ENCODE results near the gene DLX6. TPM values are rescaled to one million over a fixed set of nuclear protein-coding genes. Genes with fewer than 3 reads are reported as not detected.

Gene DLX6
- total and polyA plus RNA-seq, 2 experiments from 2014 or later: not detected

DNA sequence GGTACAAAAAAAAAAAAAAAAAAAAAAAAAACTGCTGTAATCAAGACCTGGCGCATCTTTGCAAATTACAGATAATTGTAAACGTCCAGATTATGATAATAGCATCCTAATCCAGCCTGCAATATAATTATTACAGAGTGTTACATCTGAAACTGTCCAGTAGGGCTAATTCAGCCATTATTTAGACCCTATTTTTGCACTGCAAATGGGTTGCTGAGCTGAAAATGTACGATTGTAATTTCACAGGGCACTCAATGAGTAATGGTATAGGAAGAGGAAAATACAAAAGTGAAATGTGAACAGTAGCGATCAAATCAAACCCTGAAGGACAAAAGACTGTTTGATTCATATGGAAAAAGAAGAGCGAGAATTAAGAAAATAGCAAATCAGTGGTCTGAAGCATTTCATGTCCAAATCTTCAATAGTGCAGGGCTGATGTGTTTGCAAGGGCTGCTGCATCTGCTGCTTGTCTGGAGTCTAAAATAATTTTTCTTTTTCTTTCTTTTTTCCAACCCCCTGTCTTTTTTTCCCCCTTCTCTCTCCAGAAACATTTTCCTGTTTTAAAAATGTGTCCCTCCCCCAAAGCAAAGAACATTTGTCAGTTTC lies 8.9 kb downstream of the DLX6 start:
- no peak overlapping the region for H3K27ac ChIP-seq (ENCODE audit: low read depth)
- DNase-seq (ENCODE audit: low spot score): no peak
- H4K20me1 ChIP-seq (replicated peaks; ENCODE audit: insufficient read depth): peaks cover 71% of the 10 kb centered on the region
- H3K4me2 ChIP-seq: no peak overlapping the region
- H3K79me2 ChIP-seq (replicated peaks; ENCODE audit: insufficient read depth): no peaks in the 10 kb centered on the region
- H3K36me3 Mint-ChIP-seq (ENCODE audit: low read depth): no peaks in the 10 kb centered on the region; the same call in 2 of the 3 replicates
- no peak overlapping the region for H3K27ac Mint-ChIP-seq
- no peak overlapping the region for H2AFZ ChIP-seq
- H3F3A ChIP-seq (replicated peaks; ENCODE audit: low read depth): peaks cover 61% of the 10 kb centered on the region
- H3K27me3 ChIP-seq (ENCODE audit: insufficient read depth): peaks cover 100% of the 10 kb centered on the region
- H3K4me1 ChIP-seq (ENCODE audit: insufficient read depth): peaks cover 56% of the 10 kb centered on the region
- peaks cover 4% of the 10 kb centered on the region; the same call in 1 of the 3 replicates for H3K9me3 Mint-ChIP-seq
- H3K27me3 Mint-ChIP-seq (ENCODE audit: insufficient read depth, low read depth, poor library complexity): peaks cover 100% of the 10 kb centered on the region
- H3K4me3 Mint-ChIP-seq: no peak overlapping the region
- peak; percentile 36 for TF ChIP-seq EZH2phosphoT487 (IDR thresholded peaks at IDR 0.05; ENCODE audit: unreplicated experiment)
- no peak for TF ChIP-seq STAT1 (IDR thresholded peaks at IDR 0.05; ENCODE audit: unreplicated experiment)
- no peaks in the 10 kb centered on the region for H3K9me2 ChIP-seq (ENCODE audit: insufficient read depth)
- H3K36me3 ChIP-seq (ENCODE audit: insufficient read depth): no peaks in the 10 kb centered on the region
- H3K4me3 ChIP-seq: no peak overlapping the region
- ATAC-seq: no peak
- peaks cover 42% of the 10 kb centered on the region for H3K4me1 Mint-ChIP-seq

DNA sequence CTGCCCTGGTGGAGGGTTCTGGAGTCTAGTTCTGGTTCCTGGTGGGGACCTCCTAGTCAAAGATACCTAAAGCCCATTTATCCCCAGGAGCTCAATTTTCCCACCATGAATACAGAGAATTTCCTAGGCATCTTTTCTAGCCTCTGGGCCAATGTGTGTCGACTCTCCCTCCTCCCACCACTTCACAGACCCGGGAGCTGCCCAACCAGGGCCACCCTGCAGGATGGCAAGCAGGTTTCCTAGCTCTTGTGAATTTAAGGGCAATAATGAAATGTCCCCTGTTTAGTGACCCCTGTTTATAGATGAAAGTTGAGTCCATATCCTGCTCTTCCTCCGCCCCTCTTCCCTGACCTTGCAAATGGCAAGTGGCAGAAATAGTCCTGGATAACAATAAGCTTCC lies 9.9 kb downstream of the DLX6 start:
- Mint-ChIP-seq H3K27me3 (ENCODE audit: insufficient read depth, low read depth, poor library complexity) (peaks cover 100% of the 10 kb centered on the region), H3K9me3 (peaks cover 4% of the 10 kb centered on the region; the same call in 1 of the 3 replicates)
- no peak for TF ChIP-seq CREB1 (CRISPR knock-in tag; IDR thresholded peaks at IDR 0.05; ENCODE audit: low read depth)
- TF ChIP-seq EZH2 (IDR thresholded peaks at IDR 0.05; ENCODE audit: low read depth, unreplicated experiment): no peak
- TF ChIP-seq, protein P1, sequence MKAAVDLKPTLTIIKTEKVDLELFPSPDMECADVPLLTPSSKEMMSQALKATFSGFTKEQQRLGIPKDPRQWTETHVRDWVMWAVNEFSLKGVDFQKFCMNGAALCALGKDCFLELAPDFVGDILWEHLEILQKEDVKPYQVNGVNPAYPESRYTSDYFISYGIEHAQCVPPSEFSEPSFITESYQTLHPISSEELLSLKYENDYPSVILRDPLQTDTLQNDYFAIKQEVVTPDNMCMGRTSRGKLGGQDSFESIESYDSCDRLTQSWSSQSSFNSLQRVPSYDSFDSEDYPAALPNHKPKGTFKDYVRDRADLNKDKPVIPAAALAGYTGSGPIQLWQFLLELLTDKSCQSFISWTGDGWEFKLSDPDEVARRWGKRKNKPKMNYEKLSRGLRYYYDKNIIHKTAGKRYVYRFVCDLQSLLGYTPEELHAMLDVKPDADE (IDR thresholded peaks at IDR 0.05): no peak
- no peak for TF ChIP-seq ZNF331 (CRISPR knock-in tag; IDR thresholded peaks at IDR 0.05; ENCODE audit: low read depth)
- TF ChIP-seq, protein P2, sequence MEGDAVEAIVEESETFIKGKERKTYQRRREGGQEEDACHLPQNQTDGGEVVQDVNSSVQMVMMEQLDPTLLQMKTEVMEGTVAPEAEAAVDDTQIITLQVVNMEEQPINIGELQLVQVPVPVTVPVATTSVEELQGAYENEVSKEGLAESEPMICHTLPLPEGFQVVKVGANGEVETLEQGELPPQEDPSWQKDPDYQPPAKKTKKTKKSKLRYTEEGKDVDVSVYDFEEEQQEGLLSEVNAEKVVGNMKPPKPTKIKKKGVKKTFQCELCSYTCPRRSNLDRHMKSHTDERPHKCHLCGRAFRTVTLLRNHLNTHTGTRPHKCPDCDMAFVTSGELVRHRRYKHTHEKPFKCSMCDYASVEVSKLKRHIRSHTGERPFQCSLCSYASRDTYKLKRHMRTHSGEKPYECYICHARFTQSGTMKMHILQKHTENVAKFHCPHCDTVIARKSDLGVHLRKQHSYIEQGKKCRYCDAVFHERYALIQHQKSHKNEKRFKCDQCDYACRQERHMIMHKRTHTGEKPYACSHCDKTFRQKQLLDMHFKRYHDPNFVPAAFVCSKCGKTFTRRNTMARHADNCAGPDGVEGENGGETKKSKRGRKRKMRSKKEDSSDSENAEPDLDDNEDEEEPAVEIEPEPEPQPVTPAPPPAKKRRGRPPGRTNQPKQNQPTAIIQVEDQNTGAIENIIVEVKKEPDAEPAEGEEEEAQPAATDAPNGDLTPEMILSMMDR (conservative IDR thresholded peaks at IDR 0.05; ENCODE audit: low read depth in 2 of 2): no peak
- TF ChIP-seq EZH2phosphoT487 (IDR thresholded peaks at IDR 0.05; ENCODE audit: unreplicated experiment): no peak
- no peak for TF ChIP-seq NANOG (IDR thresholded peaks at IDR 0.05; ENCODE audit: borderline replicate concordance)
- TF ChIP-seq, protein P3, sequence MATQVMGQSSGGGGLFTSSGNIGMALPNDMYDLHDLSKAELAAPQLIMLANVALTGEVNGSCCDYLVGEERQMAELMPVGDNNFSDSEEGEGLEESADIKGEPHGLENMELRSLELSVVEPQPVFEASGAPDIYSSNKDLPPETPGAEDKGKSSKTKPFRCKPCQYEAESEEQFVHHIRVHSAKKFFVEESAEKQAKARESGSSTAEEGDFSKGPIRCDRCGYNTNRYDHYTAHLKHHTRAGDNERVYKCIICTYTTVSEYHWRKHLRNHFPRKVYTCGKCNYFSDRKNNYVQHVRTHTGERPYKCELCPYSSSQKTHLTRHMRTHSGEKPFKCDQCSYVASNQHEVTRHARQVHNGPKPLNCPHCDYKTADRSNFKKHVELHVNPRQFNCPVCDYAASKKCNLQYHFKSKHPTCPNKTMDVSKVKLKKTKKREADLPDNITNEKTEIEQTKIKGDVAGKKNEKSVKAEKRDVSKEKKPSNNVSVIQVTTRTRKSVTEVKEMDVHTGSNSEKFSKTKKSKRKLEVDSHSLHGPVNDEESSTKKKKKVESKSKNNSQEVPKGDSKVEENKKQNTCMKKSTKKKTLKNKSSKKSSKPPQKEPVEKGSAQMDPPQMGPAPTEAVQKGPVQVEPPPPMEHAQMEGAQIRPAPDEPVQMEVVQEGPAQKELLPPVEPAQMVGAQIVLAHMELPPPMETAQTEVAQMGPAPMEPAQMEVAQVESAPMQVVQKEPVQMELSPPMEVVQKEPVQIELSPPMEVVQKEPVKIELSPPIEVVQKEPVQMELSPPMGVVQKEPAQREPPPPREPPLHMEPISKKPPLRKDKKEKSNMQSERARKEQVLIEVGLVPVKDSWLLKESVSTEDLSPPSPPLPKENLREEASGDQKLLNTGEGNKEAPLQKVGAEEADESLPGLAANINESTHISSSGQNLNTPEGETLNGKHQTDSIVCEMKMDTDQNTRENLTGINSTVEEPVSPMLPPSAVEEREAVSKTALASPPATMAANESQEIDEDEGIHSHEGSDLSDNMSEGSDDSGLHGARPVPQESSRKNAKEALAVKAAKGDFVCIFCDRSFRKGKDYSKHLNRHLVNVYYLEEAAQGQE (IDR thresholded peaks at IDR 0.05; ENCODE audit: unreplicated experiment): no peak
- TF ChIP-seq STAT1 (IDR thresholded peaks at IDR 0.05; ENCODE audit: unreplicated experiment): no peak

More for the DNA sequence above, 9.9 kb downstream of the DLX6 start:
- Histone ChIP-seq H3K4me2 (no peak overlapping the region), H3K27me3 (ENCODE audit: insufficient read depth) (peaks cover 100% of the 10 kb centered on the region), H3K36me3 (ENCODE audit: insufficient read depth) (no peaks in the 10 kb centered on the region), H3K4me3 (no peak overlapping the region), H4K20me1 (replicated peaks; ENCODE audit: insufficient read depth) (peaks cover 62% of the 10 kb centered on the region), H3K9me2 (ENCODE audit: insufficient read depth) (no peaks in the 10 kb centered on the region), H2AFZ (no peak overlapping the region), H3F3A (replicated peaks; ENCODE audit: low read depth) (peaks cover 60% of the 10 kb centered on the region), H3K27ac (ENCODE audit: low read depth) (no peak overlapping the region), H3K79me2 (replicated peaks; ENCODE audit: insufficient read depth) (no peaks in the 10 kb centered on the region), H3K4me1 (ENCODE audit: insufficient read depth) (peaks cover 56% of the 10 kb centered on the region)
- Mint-ChIP-seq H3K27ac (no peak overlapping the region), H3K4me1 (peaks cover 43% of the 10 kb centered on the region), H3K36me3 (ENCODE audit: low read depth) (no peaks in the 10 kb centered on the region; the same call in 2 of the 3 replicates), H3K4me3 (no peak overlapping the region)
- no peak for ATAC-seq
- peak; percentile 4 for DNase-seq (ENCODE audit: low spot score)

Data from GM23338 (cell line).